Neural progenitor cell (in vitro differentiated cells): ENCODE results near the gene PRKCE. TPM values are rescaled to one million over a fixed set of nuclear protein-coding genes. Genes with fewer than 3 reads are reported as not detected.

ENCODE experiments used
- DNase-seq: peaks from one replicate; pipeline ENCODE4 v3.0.0-alpha.2; 2016; ENCODE audit warnings: low spot score
- H2AFZ ChIP-seq: fragments of 200-600 bp; sonication (generic); replicated peaks from 2 replicates; pipeline ENCODE4 v1.6.1; 2016; ENCODE audit warnings: antibody characterized with exemption
- H3F3A ChIP-seq: fragments of 200-600 bp; sonication (generic); 2 replicates; pipeline ENCODE4 v1.6.1; 2016; ENCODE audit warnings: antibody characterized with exemption, low read depth
- H3K27ac ChIP-seq: fragments of 200-600 bp; sonication (generic); 2 replicates; pipeline ENCODE4 v1.5.1; 2016; ENCODE audit warnings: mild to moderate bottlenecking
- H3K27me3 ChIP-seq: fragments of 200-600 bp; sonication (generic); 2 replicates; pipeline ENCODE4 v1.6.1; 2016; ENCODE audit warnings: mild to moderate bottlenecking, moderate library complexity
- H3K36me3 ChIP-seq: fragments of 200-600 bp; sonication (generic); 2 replicates; pipeline ENCODE4 v1.5.1; 2016
- H3K4me1 ChIP-seq: fragments of 200-600 bp; sonication (generic); 2 replicates; pipeline ENCODE4 v1.6.1; 2016; ENCODE audit warnings: mixed run types
- H3K4me2 ChIP-seq: fragments of 200-600 bp; sonication (generic); 2 replicates; pipeline ENCODE4 v1.6.1; 2016
- H3K4me3 ChIP-seq: fragments of 200-600 bp; sonication (generic); 2 replicates; pipeline ENCODE4 v1.5.1; 2016
- H3K79me2 ChIP-seq: fragments of 200-600 bp; sonication (generic); 2 replicates; pipeline ENCODE4 v1.6.1; 2016; ENCODE audit warnings: low read depth
- H3K9ac ChIP-seq: fragments of 200-600 bp; sonication (generic); 2 replicates; pipeline ENCODE4 v1.6.1; 2016
- H3K9me3 ChIP-seq: fragments of 200-600 bp; sonication (generic); 2 replicates; pipeline ENCODE4 v1.5.1; 2016; ENCODE audit warnings: low read depth
- H4K20me1 ChIP-seq: fragments of 200-600 bp; sonication (generic); 2 replicates; pipeline ENCODE4 v1.6.1; 2016; ENCODE audit warnings: low read depth
- H3K27ac Mint-ChIP-seq: 3 replicates; pipeline ENCODE4 v1.8.0; 2021; ENCODE audit warnings: mixed read lengths
- H3K27me3 Mint-ChIP-seq: 2 replicates; pipeline ENCODE4 v1.8.0; 2022; ENCODE audit warnings: low read depth, mild to moderate bottlenecking, inconsistent platforms, moderate library complexity, mixed read lengths; ENCODE audit not compliant: insufficient read depth
- H3K36me3 Mint-ChIP-seq: 3 replicates; pipeline ENCODE4 v1.8.0; 2021; ENCODE audit warnings: mixed read lengths
- H3K4me1 Mint-ChIP-seq: 3 replicates; pipeline ENCODE4 v1.8.0; 2021; ENCODE audit warnings: mixed read lengths
- H3K4me3 Mint-ChIP-seq: 3 replicates; pipeline ENCODE4 v1.8.0; 2021; ENCODE audit warnings: mild to moderate bottlenecking, moderate library complexity, mixed read lengths
- H3K9me3 Mint-ChIP-seq: 3 replicates; pipeline ENCODE4 v1.8.0; 2020; ENCODE audit warnings: mixed read lengths
- CTCF ChIP-seq: fragments of 200-600 bp; sonication (generic); IDR thresholded peaks from 2 replicates; pipeline ENCODE4 v1.5.1; 2017; ENCODE audit warnings: antibody characterized with exemption, mild to moderate bottlenecking
- EZH2 ChIP-seq: fragments of 200-600 bp; sonication (generic); IDR thresholded peaks from 2 replicates; pipeline ENCODE4 v1.6.1; 2017; ENCODE audit warnings: antibody characterized with exemption, mild to moderate bottlenecking, moderate library complexity
- EZH2phosphoT487 ChIP-seq: fragments of 200-600 bp; sonication (generic); IDR thresholded peaks from 2 replicates; pipeline ENCODE4 v1.6.1; 2017; ENCODE audit warnings: antibody characterized with exemption
- total RNA-seq: library from RNA; depleted of rRNA; stranded (reverse); fragments of >200 nt; gene quantifications from 2 replicates; pipeline ENCODE4 v1.2.3, GENCODE V29; 2015; ENCODE audit warnings: low replicate concordance

The PRKCE gene
- total RNA-seq, 1 donor from 2014 or later = 4.1 TPM

GRCh38 chr2:46094689-46095088 lies 443.2 kb downstream of the PRKCE start:
- Histone ChIP-seq H3K4me1 (peaks cover 3% of the 10 kb centered on the region), H3K27ac (no peak overlapping the region), H4K20me1 (no peaks in the 10 kb centered on the region), H3K9me3 (no peaks in the 10 kb centered on the region), H3K4me2 (no peak overlapping the region), H2AFZ (no peak overlapping the region), H3K79me2 (no peaks in the 10 kb centered on the region), H3K4me3 (no peak overlapping the region), H3K9ac (no peak overlapping the region), H3F3A (no peaks in the 10 kb centered on the region), H3K36me3 (no peaks in the 10 kb centered on the region), H3K27me3 (no peaks in the 10 kb centered on the region)
- Mint-ChIP-seq H3K9me3 (no peaks in the 10 kb centered on the region), H3K27me3 (peaks cover 1% of the 10 kb centered on the region), H3K36me3 (peaks cover 10% of the 10 kb centered on the region), H3K4me3 (no peak overlapping the region), H3K27ac (no peak overlapping the region), H3K4me1 (no peaks in the 10 kb centered on the region)
- TF ChIP-seq EZH2 (no peak), CTCF (no peak), EZH2phosphoT487 (no peak)
- no peak for DNase-seq

- DNase-seq = no peak
- Histone ChIP-seq H3K9me3 (no peaks in the 10 kb centered on the region), H4K20me1 (no peaks in the 10 kb centered on the region)
Measured at GRCh38 chr2:46095830-46096229, 444.4 kb downstream of the PRKCE start.

GRCh38 chr2:46096260-46096659 lies 444.8 kb downstream of the PRKCE start:
- H3K27me3 ChIP-seq = no peaks in the 10 kb centered on the region
- no peak overlapping the region for H3K27ac Mint-ChIP-seq
- peaks cover 10% of the 10 kb centered on the region for H3K36me3 Mint-ChIP-seq
- no peak overlapping the region for H3K4me3 Mint-ChIP-seq
- TF ChIP-seq EZH2 (no peak), EZH2phosphoT487 (no peak), CTCF (no peak)
- no peak overlapping the region for H3K4me2 ChIP-seq
- H3K4me1 ChIP-seq = no peaks in the 10 kb centered on the region
- H3F3A ChIP-seq = no peaks in the 10 kb centered on the region
- H3K4me1 Mint-ChIP-seq = no peaks in the 10 kb centered on the region
- H4K20me1 ChIP-seq = no peaks in the 10 kb centered on the region
- H3K9me3 ChIP-seq = no peaks in the 10 kb centered on the region
- no peak for DNase-seq
- H3K4me3 ChIP-seq = no peak overlapping the region
- no peaks in the 10 kb centered on the region for H3K27me3 Mint-ChIP-seq
- H3K9ac ChIP-seq = no peak overlapping the region
- no peak overlapping the region for H2AFZ ChIP-seq
- H3K27ac ChIP-seq = no peak overlapping the region
- H3K9me3 Mint-ChIP-seq = no peaks in the 10 kb centered on the region
- no peaks in the 10 kb centered on the region for H3K36me3 ChIP-seq
- H3K79me2 ChIP-seq = no peaks in the 10 kb centered on the region

More at GRCh38 chr2:46095830-46096229, 444.4 kb downstream of the PRKCE start:
- Histone ChIP-seq H3F3A (no peaks in the 10 kb centered on the region), H3K4me2 (no peak overlapping the region), H3K27me3 (no peaks in the 10 kb centered on the region), H3K36me3 (no peaks in the 10 kb centered on the region), H3K9ac (no peak overlapping the region), H3K4me3 (no peak overlapping the region), H3K79me2 (no peaks in the 10 kb centered on the region), H2AFZ (no peak overlapping the region), H3K4me1 (no peaks in the 10 kb centered on the region), H3K27ac (no peak overlapping the region)
- Mint-ChIP-seq H3K9me3 (no peaks in the 10 kb centered on the region), H3K36me3 (peaks cover 10% of the 10 kb centered on the region), H3K4me1 (no peaks in the 10 kb centered on the region), H3K27me3 (no peaks in the 10 kb centered on the region), H3K27ac (no peak overlapping the region), H3K4me3 (no peak overlapping the region)
- TF ChIP-seq EZH2 (no peak), EZH2phosphoT487 (no peak), CTCF (no peak)
